Pancreas (tissue), 10 donors: ENCODE measurements around the gene ZNF793. TPM values are rescaled to one million over a fixed set of nuclear protein-coding genes. Genes with fewer than 3 reads are reported as not detected.

ENCODE experiments used
- ATAC-seq, 4 donors: fragments of 200-7000 bp; cut with Tn5 transposase; one replicate each; pipeline versions ENCODE4 v1.8.0 to v1.9.1; 2020; ENCODE audit warnings: mild to moderate bottlenecking in 4 of 4, moderate library complexity in 4 of 4
- DNase-seq, 6 donors: peaks; one replicate each; pipeline ENCODE4 v3.0.0-alpha.2; 2020
- FAIRE-seq: peaks from 2 replicates; lab custom pipeline; 2012; peaks lifted over from hg19 to GRCh38; lab: Jason Lieb, UNC
- H3K27ac ChIP-seq, 4 donors: fragments of 200-600 bp; sonication (generic); 1 replicate in 3 of 4; 2 replicates in 1 of 4; pipeline versions ENCODE4 v1.5.0 to v1.8.0; 2020
- H3K27me3 ChIP-seq, 4 donors: fragments of 200-600 bp; one replicate each; pipeline ENCODE4 v1.8.0; 2021
- H3K36me3 ChIP-seq, 3 donors: fragments of 200-600 bp; sonication (generic) in 1 of 3; one replicate each; pipeline versions ENCODE4 v1.5.0 to v1.8.0; 2020 to 2021
- H3K4me1 ChIP-seq, 3 donors: fragments of 200-600 bp; one replicate each; pipeline ENCODE4 v1.8.0; 2021
- H3K4me3 ChIP-seq, 4 donors: fragments of 200-600 bp; sonication (generic) in 2 of 4; one replicate each; pipeline versions ENCODE4 v1.5.0 to v1.8.0; 2020 to 2021
- H3K9me3 ChIP-seq, 4 donors: fragments of 200-600 bp; one replicate each; pipeline ENCODE4 v1.8.0; 2021
- WGBS, 2 donors: extraction: QIAGEN DNeasy Blood & Tissue Kit; methylation state at CpG; one replicate each; pipeline ENCODE4 v1.1.7; 2013; 5-methylcytosine and 5-hydroxymethylcytosine counted together
- intact Hi-C, 3 donors: fragments of 100-400 bp; cut with DNase I; formaldehyde crosslinking; loops; one replicate each; pipeline versions ENCODE4 v1.11.1 to v1.14.2; 2022
- polyA plus RNA-seq, 2 donors: library from polyadenylated mRNA; stranded (reverse); fragments of 200-250 nt; gene quantifications; one replicate each; pipeline ENCODE4 v1.2.3, GENCODE V29; 2013
- total RNA-seq, 6 donors: library from RNA; stranded (reverse); fragmentation: NEBNext Ultra II Directional in 4 of 6; extraction: Animal tissue kit (Norgen Biotek cat#: 25700) in 4 of 6; gene quantifications; one replicate each; pipeline versions ENCODE4 v1.2.1 to v1.2.4, GENCODE V29; 2021 to 2023
- TF ChIP-seq, protein P1 (sequence below), 4 donors: fragments of 200-600 bp; sonication (generic) in 3 of 4; IDR thresholded peaks; one replicate each; pipeline versions ENCODE4 v1.5.0 to v1.8.0; 2021; ENCODE audit warnings: antibody characterized with exemption in 4 of 4
- donor health status: healthy with polysubstance abuse.
- donor health status: DM: no; HTN: no; CAD: no; lungs with moderate emphysema.
- donor health status: DM: no; HTN: no; CAD: no.
- donor health status: control.
- donor health status: control.
- donor health status: Bipolar disorder and iron deficiency.
- donor health status: DM: yes; HTN: yes; CAD: no.
- donor health status: DM: no; HTN: no; CAD: no.
- donor health status: DM: no; HTN: no; CAD: no.
- donor health status: DM: yes; HTN: yes; CAD: no.

Gene ZNF793
- total RNA-seq (1 to 10 TPM; 1.3 to 2.8 (median 1.8) TPM), polyA plus RNA-seq (1 to 10 TPM; 2.7 to 3.6 TPM)

DNA sequence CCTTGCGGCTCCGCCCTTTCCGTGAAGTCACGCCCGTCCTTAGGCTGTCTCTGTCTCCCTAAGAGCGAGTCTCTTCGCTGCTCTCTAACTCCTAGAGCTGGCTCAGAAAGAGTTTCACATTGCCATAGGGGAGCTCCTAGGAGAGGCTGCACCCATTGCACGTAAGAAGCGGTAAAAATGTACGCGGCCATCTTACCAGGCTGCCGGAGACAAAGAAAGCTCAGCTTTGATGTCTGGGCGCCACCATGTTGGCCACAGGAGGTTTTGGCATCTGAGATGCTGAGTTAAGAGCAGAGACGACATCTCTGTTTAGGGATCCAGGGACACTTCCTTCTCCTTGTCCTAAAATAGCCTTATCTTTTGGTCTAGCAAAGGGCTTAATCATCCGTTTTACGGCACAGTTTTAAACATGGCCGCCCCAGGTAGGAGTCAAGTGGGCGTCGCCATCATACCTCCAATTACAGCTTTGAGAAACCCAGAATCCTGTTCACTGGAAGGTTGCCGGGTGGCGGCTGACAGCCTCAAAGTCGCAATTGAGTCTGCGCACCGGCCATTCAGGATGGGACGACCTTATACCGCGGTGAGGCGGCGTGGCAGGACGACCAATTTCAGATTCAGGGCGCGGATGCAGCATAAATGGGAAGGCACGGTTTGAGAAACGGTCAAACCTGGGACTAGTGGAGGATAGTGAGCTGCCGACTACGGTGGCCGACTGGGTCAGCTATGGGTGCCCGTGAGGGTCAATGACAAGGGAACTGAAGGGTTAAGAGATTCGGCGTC, at the start of gene ZNF793:
Gene ZNF793 (plus strand): TSS at position 553 of the 780 bp plus-strand sequence. CDS start 16,501 bp downstream, outside the sequence.
- H3K27ac ChIP-seq = peak within 1 kb of the TSS; percentile 86 to 94 (median 88)
- no peaks in the 10 kb centered on the region for H3K9me3 ChIP-seq
- intact Hi-C loops = no loop called here
- peak; percentile 43 for FAIRE-seq
- peak; percentile 93 to 96 (median 95) for ATAC-seq
- no peaks in the 10 kb centered on the region for H3K36me3 ChIP-seq
- no peaks in the 10 kb centered on the region for H3K27me3 ChIP-seq
- 0 to 1% methylated on average over 40 of the region's 40 CpGs for WGBS, 2 donors
- peak within 1 kb of the TSS; percentile 57 to 67 (median 62) for H3K4me3 ChIP-seq
- H3K4me1 ChIP-seq = peaks cover 0 to 4% (median 0%) of the 10 kb centered on the region in 3 donors
- DNase-seq = peak; percentile 77 to 88 (median 80)
- TF ChIP-seq, protein P1, sequence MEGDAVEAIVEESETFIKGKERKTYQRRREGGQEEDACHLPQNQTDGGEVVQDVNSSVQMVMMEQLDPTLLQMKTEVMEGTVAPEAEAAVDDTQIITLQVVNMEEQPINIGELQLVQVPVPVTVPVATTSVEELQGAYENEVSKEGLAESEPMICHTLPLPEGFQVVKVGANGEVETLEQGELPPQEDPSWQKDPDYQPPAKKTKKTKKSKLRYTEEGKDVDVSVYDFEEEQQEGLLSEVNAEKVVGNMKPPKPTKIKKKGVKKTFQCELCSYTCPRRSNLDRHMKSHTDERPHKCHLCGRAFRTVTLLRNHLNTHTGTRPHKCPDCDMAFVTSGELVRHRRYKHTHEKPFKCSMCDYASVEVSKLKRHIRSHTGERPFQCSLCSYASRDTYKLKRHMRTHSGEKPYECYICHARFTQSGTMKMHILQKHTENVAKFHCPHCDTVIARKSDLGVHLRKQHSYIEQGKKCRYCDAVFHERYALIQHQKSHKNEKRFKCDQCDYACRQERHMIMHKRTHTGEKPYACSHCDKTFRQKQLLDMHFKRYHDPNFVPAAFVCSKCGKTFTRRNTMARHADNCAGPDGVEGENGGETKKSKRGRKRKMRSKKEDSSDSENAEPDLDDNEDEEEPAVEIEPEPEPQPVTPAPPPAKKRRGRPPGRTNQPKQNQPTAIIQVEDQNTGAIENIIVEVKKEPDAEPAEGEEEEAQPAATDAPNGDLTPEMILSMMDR (IDR thresholded peaks at IDR 0.05) = no peak

DNA sequence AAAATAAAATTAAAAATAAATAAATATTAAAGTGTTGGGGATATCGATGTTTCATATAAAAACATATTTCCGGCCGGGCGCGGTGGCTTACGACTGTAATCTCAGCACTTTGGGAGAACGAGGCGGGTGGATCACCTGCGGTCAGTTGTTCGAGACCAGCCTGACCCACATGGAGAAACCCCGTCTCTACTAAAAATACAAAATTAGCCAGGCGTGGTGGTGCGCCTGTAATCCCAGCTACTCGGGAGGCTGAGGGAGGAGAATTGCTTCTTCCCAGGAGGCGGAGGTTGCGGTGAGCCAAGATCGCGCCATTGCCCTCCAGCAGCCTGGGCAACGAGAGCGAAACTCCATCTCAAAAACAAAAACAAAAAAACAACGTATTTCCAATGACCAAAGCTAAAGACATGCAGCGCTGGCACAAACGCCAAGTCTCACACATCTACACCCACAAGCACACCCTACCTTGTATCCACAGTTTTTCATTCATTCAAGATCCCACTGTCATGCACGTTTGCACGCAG, 40.4 kb upstream of the ZNF793 start:
- H3K4me3 ChIP-seq = peak overlapping the region; percentile 70 to 91 (median 78)
- DNase-seq (no peak), FAIRE-seq (no peak), ATAC-seq (no peak)
- no peaks in the 10 kb centered on the region for H3K27me3 ChIP-seq
- no peaks in the 10 kb centered on the region for H3K9me3 ChIP-seq
- TF ChIP-seq, protein P1 (IDR thresholded peaks at IDR 0.05) = no peak
- H3K27ac ChIP-seq = peak overlapping the region; percentile 56 to 82 (median 68)
- intact Hi-C loops = no loop called here
- 23 to 28% methylated on average over 25 of the region's 25 CpGs for WGBS, 2 donors
- H3K36me3 ChIP-seq = peaks cover 0 to 4% (median 0%) of the 10 kb centered on the region in 3 donors
- H3K4me1 ChIP-seq = peaks cover 0 to 11% (median 7%) of the 10 kb centered on the region in 3 donors

DNA sequence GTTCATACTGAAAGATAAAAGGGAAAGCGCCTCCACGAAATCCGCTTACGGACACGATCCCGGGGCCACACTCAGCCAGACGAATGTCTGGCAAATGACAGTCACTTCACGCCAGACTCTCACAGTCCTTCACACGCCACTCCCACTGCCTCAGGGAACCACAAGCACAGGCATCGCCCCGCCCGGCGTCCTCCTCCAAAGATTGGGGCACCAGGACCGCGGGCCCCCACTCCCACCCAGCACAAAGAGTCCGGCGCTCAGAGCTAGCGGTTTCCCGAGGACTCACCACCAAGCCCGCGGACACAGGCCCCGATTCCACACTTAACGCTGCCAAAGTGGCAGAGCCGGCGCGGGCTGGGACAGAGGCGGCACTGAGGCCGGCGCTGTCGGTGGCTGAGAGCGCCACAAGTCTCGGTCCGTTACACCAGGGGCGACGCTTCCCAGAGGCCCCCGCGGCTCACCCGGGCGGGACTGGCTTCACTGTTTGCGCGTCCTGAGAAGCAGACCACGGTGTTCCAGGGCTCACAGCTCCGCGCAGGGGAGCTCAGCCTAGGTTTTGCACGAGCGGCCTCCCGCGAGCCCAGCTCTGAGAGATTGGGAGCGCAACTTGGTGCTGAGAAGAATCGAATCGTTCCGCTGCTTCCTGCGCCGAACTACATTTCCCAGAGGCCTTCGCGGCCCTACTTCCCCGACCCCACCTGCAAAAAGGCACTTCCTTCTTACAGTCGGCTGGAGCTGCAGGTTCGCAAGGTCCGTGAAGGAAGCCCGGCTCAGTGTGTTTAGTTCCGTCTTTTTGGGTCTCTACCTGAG, 39.7 kb upstream of the ZNF793 start, which contains the start of gene ZNF569:
Gene ZNF569 (minus strand): TSS at position 647 of the 810 bp plus-strand sequence. CDS start 22,523 bp downstream, outside the sequence.
- Histone ChIP-seq H3K27me3 (no peaks in the 10 kb centered on the region), H3K9me3 (no peaks in the 10 kb centered on the region), H3K27ac (peak within 1 kb of the TSS; percentile 56 to 85 (median 68)), H3K36me3 (peaks cover 0 to 4% (median 0%) of the 10 kb centered on the region in 3 donors), H3K4me1 (peaks cover 0 to 11% (median 7%) of the 10 kb centered on the region in 3 donors), H3K4me3 (peak within 1 kb of the TSS; percentile 70 to 91 (median 78))
- TF ChIP-seq, protein P1 (IDR thresholded peaks at IDR 0.05) = no peak
- DNase-seq = peak; percentile 86 to 94 (median 90)
- intact Hi-C loops = no loop called here
- FAIRE-seq = peak; percentile 23
- ATAC-seq = peak; percentile 86 to 93 (median 88)
- 0% methylated on average over 62 of the region's 62 CpGs for WGBS, 2 donors

DNA sequence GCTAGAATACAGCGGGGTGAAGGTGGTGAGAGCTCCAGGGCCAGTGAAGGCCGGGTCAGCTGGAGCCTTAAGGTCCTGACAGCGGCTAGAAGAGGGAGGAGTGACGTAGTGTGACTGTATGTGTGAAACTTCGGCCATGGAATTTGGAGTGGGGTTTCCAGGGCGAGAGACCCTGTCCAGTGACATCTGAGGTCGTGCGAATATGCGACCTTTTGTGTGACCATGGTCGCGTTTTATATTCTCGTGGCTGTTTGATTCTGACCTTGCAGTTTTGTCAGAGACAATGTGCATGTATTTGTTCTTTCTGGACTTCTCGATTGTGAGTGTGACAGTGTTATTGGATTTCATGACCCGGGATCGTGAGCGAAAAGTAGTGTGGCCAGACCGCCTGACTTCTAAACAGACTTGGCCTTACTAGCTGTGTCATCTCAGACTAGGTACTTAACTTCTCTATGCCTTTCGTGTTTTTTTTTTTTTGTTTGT, 39.1 kb upstream of the ZNF793 start:
- ATAC-seq = no peak
- 27 to 37% methylated on average over 18 of the region's 18 CpGs for WGBS, 2 donors
- H3K4me1 ChIP-seq = peaks cover 0 to 11% (median 7%) of the 10 kb centered on the region in 3 donors
- intact Hi-C loops = no loop called here
- H3K4me3 ChIP-seq = peak overlapping the region; percentile 70 to 91 (median 78)
- no peaks in the 10 kb centered on the region for H3K27me3 ChIP-seq
- no peak for FAIRE-seq
- no peaks in the 10 kb centered on the region for H3K9me3 ChIP-seq
- H3K27ac ChIP-seq = peak overlapping the region; percentile 56 to 82 (median 68)
- H3K36me3 ChIP-seq = no peaks in the 10 kb centered on the region
- TF ChIP-seq, protein P1 (IDR thresholded peaks at IDR 0.05) = no peak
- no peak for DNase-seq
